ENCODE data around the gene HTR5A.
"Not testable (repeated sequence)": the region's sequence is repeated elsewhere in the genome, so short reads cannot be mapped to it uniquely, and the experiment has no call there.

HTR5A gene

GRCh38 chr7:155069992-155070751 is at the start of gene HTR5A:
TSS of gene HTR5A (plus strand) at chr7:155070324. CDS start at chr7:155070900, 576 bp downstream.
- no peak within 1 kb of the TSS for H3K27ac ChIP-seq
- H3K4me3 ChIP-seq = no peak within 1 kb of the TSS
- no peaks in the 10 kb centered on the region for H3K9me3 ChIP-seq (ENCODE audit: low read depth, low read length)
- H3K9ac ChIP-seq (ENCODE audit: insufficient read length) = no peak within 1 kb of the TSS
- H3K36me3 ChIP-seq (ENCODE audit: insufficient read depth, low read length) = no peaks in the 10 kb centered on the region
- peak; percentile 30 for DNase-seq (ENCODE audit: low read depth, low spot score)
- TF ChIP-seq POLR2AphosphoS5 (IDR thresholded peaks at IDR 0.05; ENCODE audit: borderline replicate concordance, low read depth, low read length) (peak; percentile 44; the same call in 1 of the 2 replicates), FOXP2 (optimal IDR thresholded peaks at IDR 0.05; ENCODE audit: control extremely low read depth, extremely low read length, insufficient read depth) (peak; percentile 55), EZH2 (IDR thresholded peaks at IDR 0.05) (no peak)

- TF ChIP-seq EZH2 (IDR thresholded peaks at IDR 0.05) (no peak), POLR2AphosphoS5 (IDR thresholded peaks at IDR 0.05; ENCODE audit: borderline replicate concordance, low read depth, low read length) (no peak)
- no peak for DNase-seq (ENCODE audit: low read depth, low spot score)
- Histone ChIP-seq H3K36me3 (ENCODE audit: insufficient read depth, low read length) (no peaks in the 10 kb centered on the region), H3K4me3 (no peak overlapping the region), H3K27ac (no peak overlapping the region), H3K9ac (ENCODE audit: insufficient read length) (no peak overlapping the region), H3K9me3 (ENCODE audit: low read depth, low read length) (no peaks in the 10 kb centered on the region)
Measured at GRCh38 chr7:155020996-155021395, 49.1 kb upstream of the HTR5A start.

- H3K9ac ChIP-seq (ENCODE audit: insufficient read length) = no peak overlapping the region
- no peak for DNase-seq (ENCODE audit: low read depth, low spot score)
- no peaks in the 10 kb centered on the region for H3K36me3 ChIP-seq (ENCODE audit: insufficient read depth, low read length)
- TF ChIP-seq POLR2AphosphoS5 (IDR thresholded peaks at IDR 0.05; ENCODE audit: borderline replicate concordance, low read depth, low read length) (no peak), FOXP2 (optimal IDR thresholded peaks at IDR 0.05; ENCODE audit: control extremely low read depth, extremely low read length, insufficient read depth) (no peak), EZH2 (IDR thresholded peaks at IDR 0.05) (no peak)
- H3K4me3 ChIP-seq = no peak overlapping the region
- no peak overlapping the region for H3K27ac ChIP-seq
- no peaks in the 10 kb centered on the region for H3K9me3 ChIP-seq (ENCODE audit: low read depth, low read length)
Measured at GRCh38 chr7:155021699-155022145, 48.4 kb upstream of the HTR5A start.

GRCh38 chr7:155027879-155028278 is 42.2 kb upstream of the HTR5A start:
- H3K36me3 ChIP-seq (ENCODE audit: insufficient read depth, low read length) = no peaks in the 10 kb centered on the region
- no peaks in the 10 kb centered on the region for H3K9me3 ChIP-seq (ENCODE audit: low read depth, low read length)
- no peak overlapping the region for H3K27ac ChIP-seq
- no peak for DNase-seq (ENCODE audit: low read depth, low spot score)
- no peak overlapping the region for H3K9ac ChIP-seq (ENCODE audit: insufficient read length)
- no peak overlapping the region for H3K4me3 ChIP-seq
- TF ChIP-seq POLR2AphosphoS5 (IDR thresholded peaks at IDR 0.05; ENCODE audit: borderline replicate concordance, low read depth, low read length) = no peak
- TF ChIP-seq EZH2 (IDR thresholded peaks at IDR 0.05) = no peak
- no peak for TF ChIP-seq FOXP2 (optimal IDR thresholded peaks at IDR 0.05; ENCODE audit: control extremely low read depth, extremely low read length, insufficient read depth)

GRCh38 chr7:155032978-155033377 is 37.1 kb upstream of the HTR5A start:
- no peak overlapping the region for H3K4me3 ChIP-seq
- no peaks in the 10 kb centered on the region for H3K9me3 ChIP-seq (ENCODE audit: low read depth, low read length)
- no peak for TF ChIP-seq EZH2 (IDR thresholded peaks at IDR 0.05)
- no peak for TF ChIP-seq FOXP2 (optimal IDR thresholded peaks at IDR 0.05; ENCODE audit: control extremely low read depth, extremely low read length, insufficient read depth)
- no peak for TF ChIP-seq POLR2AphosphoS5 (IDR thresholded peaks at IDR 0.05; ENCODE audit: borderline replicate concordance, low read depth, low read length)
- H3K9ac ChIP-seq (ENCODE audit: insufficient read length) = no peak overlapping the region
- no peaks in the 10 kb centered on the region for H3K36me3 ChIP-seq (ENCODE audit: insufficient read depth, low read length)
- no peak for DNase-seq (ENCODE audit: low read depth, low spot score)
- no peak overlapping the region for H3K27ac ChIP-seq

- not testable (repeated sequence) for H3K36me3 ChIP-seq (ENCODE audit: insufficient read depth, low read length); H3K4me3 ChIP-seq
Measured at GRCh38 chr7:155034495-155034894, 35.6 kb upstream of the HTR5A start.

GRCh38 chr7:155038335-155038734 is 31.8 kb upstream of the HTR5A start:
- Histone ChIP-seq H3K36me3 (ENCODE audit: insufficient read depth, low read length) (no peaks in the 10 kb centered on the region), H3K27ac (no peak overlapping the region), H3K4me3 (no peak overlapping the region), H3K9ac (ENCODE audit: insufficient read length) (no peak overlapping the region), H3K9me3 (ENCODE audit: low read depth, low read length) (no peaks in the 10 kb centered on the region)
- TF ChIP-seq EZH2 (IDR thresholded peaks at IDR 0.05) = no peak
- no peak for TF ChIP-seq FOXP2 (optimal IDR thresholded peaks at IDR 0.05; ENCODE audit: control extremely low read depth, extremely low read length, insufficient read depth)
- no peak for DNase-seq (ENCODE audit: low read depth, low spot score)

More at GRCh38 chr7:155034495-155034894, 35.6 kb upstream of the HTR5A start:
- DNase-seq (ENCODE audit: low read depth, low spot score); H3K9me3 ChIP-seq (ENCODE audit: low read depth, low read length); H3K9ac ChIP-seq (ENCODE audit: insufficient read length); H3K27ac ChIP-seq: not testable (repeated sequence)

GRCh38 chr7:155043756-155044155 is 26.4 kb upstream of the HTR5A start:
- H3K27ac ChIP-seq = no peak overlapping the region
- TF ChIP-seq FOXP2 (optimal IDR thresholded peaks at IDR 0.05; ENCODE audit: control extremely low read depth, extremely low read length, insufficient read depth) (no peak), POLR2AphosphoS5 (IDR thresholded peaks at IDR 0.05; ENCODE audit: borderline replicate concordance, low read depth, low read length) (no peak), EZH2 (IDR thresholded peaks at IDR 0.05) (no peak)
- no peaks in the 10 kb centered on the region for H3K9me3 ChIP-seq (ENCODE audit: low read depth, low read length)
- H3K36me3 ChIP-seq (ENCODE audit: insufficient read depth, low read length) = no peaks in the 10 kb centered on the region
- H3K9ac ChIP-seq (ENCODE audit: insufficient read length) = no peak overlapping the region
- DNase-seq (ENCODE audit: low read depth, low spot score) = no peak
- H3K4me3 ChIP-seq = no peak overlapping the region

- Histone ChIP-seq H3K27ac (no peak overlapping the region), H3K9me3 (ENCODE audit: low read depth, low read length) (no peaks in the 10 kb centered on the region), H3K36me3 (ENCODE audit: insufficient read depth, low read length) (no peaks in the 10 kb centered on the region), H3K4me3 (no peak overlapping the region), H3K9ac (ENCODE audit: insufficient read length) (no peak overlapping the region)
- no peak for DNase-seq (ENCODE audit: low read depth, low spot score)
- TF ChIP-seq POLR2AphosphoS5 (IDR thresholded peaks at IDR 0.05; ENCODE audit: borderline replicate concordance, low read depth, low read length) = no peak
- TF ChIP-seq EZH2 (IDR thresholded peaks at IDR 0.05) = no peak
- TF ChIP-seq FOXP2 (optimal IDR thresholded peaks at IDR 0.05; ENCODE audit: control extremely low read depth, extremely low read length, insufficient read depth) = no peak
Measured at GRCh38 chr7:155048006-155048405, 22.1 kb upstream of the HTR5A start.

All from SK-N-MC (cell line).